HG03342 (cell line): ENCODE data around the gene LSAMP.

Experiments
- ATAC-seq: cut with Tn5 transposase; IDR thresholded peaks from one replicate; pipeline ENCODE4 v1.9.1; 2021; ENCODE audit warnings: mild to moderate bottlenecking, moderate library complexity; ENCODE audit not compliant: unreplicated experiment

The LSAMP gene

GRCh38 chr3:116445311-116445841, at the start of gene LSAMP:
TSS of gene LSAMP (minus strand) at chr3:116445487.
- ATAC-seq: no peak

- no peak for ATAC-seq
Measured at GRCh38 chr3:116492379-116492778, 47.1 kb upstream of the LSAMP start.

GRCh38 chr3:116483135-116483534, 37.8 kb upstream of the LSAMP start:
- no peak for ATAC-seq

GRCh38 chr3:116476691-116477090, 31.4 kb upstream of the LSAMP start:
- ATAC-seq: no peak

GRCh38 chr3:116474801-116475200, 29.5 kb upstream of the LSAMP start:
- ATAC-seq: no peak

GRCh38 chr3:116474032-116474780, 28.9 kb upstream of the LSAMP start:
- no peak for ATAC-seq

GRCh38 chr3:116473602-116474001, 28.3 kb upstream of the LSAMP start:
- no peak for ATAC-seq

- ATAC-seq: no peak
Measured at GRCh38 chr3:116470605-116471197, 25.4 kb upstream of the LSAMP start.

GRCh38 chr3:116469546-116469945, 24.3 kb upstream of the LSAMP start:
- ATAC-seq: no peak

GRCh38 chr3:116464276-116464798, 19.1 kb upstream of the LSAMP start:
- ATAC-seq: no peak

GRCh38 chr3:116453666-116454346, 8.5 kb upstream of the LSAMP start:
- ATAC-seq: no peak

- ATAC-seq: no peak
Measured at GRCh38 chr3:116449546-116450350, 4.5 kb upstream of the LSAMP start.

GRCh38 chr3:116445990-116446389, 703 bp upstream of the LSAMP start:
- ATAC-seq: no peak

- ATAC-seq: no peak
Measured at GRCh38 chr3:116444819-116445310, 422 bp downstream of the LSAMP start.

- no peak for ATAC-seq
Measured at GRCh38 chr3:116444115-116444747, 1.1 kb downstream of the LSAMP start.

GRCh38 chr3:116443191-116443661, 2.1 kb downstream of the LSAMP start:
- no peak for ATAC-seq

- ATAC-seq: no peak
Measured at GRCh38 chr3:116442331-116443021, 2.8 kb downstream of the LSAMP start.

GRCh38 chr3:116441652-116442051, 3.6 kb downstream of the LSAMP start:
- no peak for ATAC-seq

- ATAC-seq: no peak
Measured at GRCh38 chr3:116440196-116440595, 5.1 kb downstream of the LSAMP start.
